Measurements from ENCODE around the gene GCC2. TPM values are rescaled to one million over a fixed set of nuclear protein-coding genes. Genes with fewer than 3 reads are reported as not detected.

GCC2 gene
- total and polyA plus RNA-seq, 2 of the 13 experiments (the other 11 are each of a cell fraction or from before 2014, with no cell fraction given), result 17.6 to 22.5 TPM

GRCh38 chr2:108533832-108534583 is 85.0 kb downstream of the GCC2 start, which contains the start of gene LIMS1 (continued):
- no peak for TF ChIP-seq HDAC6 (IDR thresholded peaks at IDR 0.05; ENCODE audit: low read depth, low read length)
- peak; percentile 41 for TF ChIP-seq FOXO1 (CRISPR knock-in tag; IDR thresholded peaks at IDR 0.05)
- peak; percentile 95 for TF ChIP-seq POGK (CRISPR knock-in tag; conservative IDR thresholded peaks at IDR 0.05)
- TF ChIP-seq SIX1 (CRISPR knock-in tag; IDR thresholded peaks at IDR 0.05; ENCODE audit: borderline replicate concordance), result no peak; the same call in 1 of the 2 replicates
- no peak for TF ChIP-seq SMARCE1 (IDR thresholded peaks at IDR 0.05; ENCODE audit: borderline replicate concordance)
- TF ChIP-seq ZHX2 (IDR thresholded peaks at IDR 0.05; ENCODE audit: low read depth), result no peak
- TF ChIP-seq ZHX2 (CRISPR knock-in tag; IDR thresholded peaks at IDR 0.05; ENCODE audit: borderline replicate concordance), result peak; percentile 65; the same call in 1 of the 2 replicates
- no peak for TF ChIP-seq ZNF207 (IDR thresholded peaks at IDR 0.05; ENCODE audit: borderline replicate concordance)
- TF ChIP-seq ELF1 (CRISPR knock-in tag; IDR thresholded peaks at IDR 0.05), result peak; percentile 84; the same call in 1 of the 2 replicates
- peak; percentile 94; the same call in 1 of the 2 replicates for TF ChIP-seq ZNF546 (CRISPR knock-in tag; conservative IDR thresholded peaks at IDR 0.05)
- peak; percentile 86; the same call in 1 of the 2 replicates for TF ChIP-seq MZF1 (CRISPR knock-in tag; IDR thresholded peaks at IDR 0.05; ENCODE audit: borderline replicate concordance)
- TF ChIP-seq HNRNPLL (IDR thresholded peaks at IDR 0.05; ENCODE audit: low read depth, low read length, poor library complexity, severe bottlenecking), result peak; percentile 80
- TF ChIP-seq IRF9 (CRISPR knock-in tag; IDR thresholded peaks at IDR 0.05; ENCODE audit: borderline replicate concordance), result peak; percentile 98
- TF ChIP-seq MAX (IDR thresholded peaks at IDR 0.05), result peak; percentile 78
- peak; percentile 88 for TF ChIP-seq ZBTB4 (CRISPR knock-in tag; IDR thresholded peaks at IDR 0.05; ENCODE audit: borderline replicate concordance)
- no peak for TF ChIP-seq ZNF570 (CRISPR knock-in tag; IDR thresholded peaks at IDR 0.05; ENCODE audit: borderline replicate concordance)
